Activated B cell treated with CpG ODN at 0.5 μM for 24 hours (primary cell): ENCODE results near the gene HHAT. TPM values are rescaled to one million over a fixed set of nuclear protein-coding genes. Genes with fewer than 3 reads are reported as not detected.
"Not testable (repeated sequence)": the region's sequence is repeated elsewhere in the genome, so short reads cannot be mapped to it uniquely, and the experiment has no call there.

Experiments used
- ATAC-seq: fragments of 200-7000 bp; cut with Tn5 transposase; one replicate; pipeline ENCODE4 v1.10.0; 2021; ENCODE audit warnings: low read depth, mild to moderate bottlenecking, moderate library complexity
- CTCF ChIA-PET: fragments of 350-600 bp; sonication (Branson Sonifier 250); formaldehyde crosslinking; loops from one replicate; lab custom pipeline; 2021; ENCODE audit warnings: antibody characterized with exemption; lab: Charles Lee
- POLR2A ChIA-PET: fragments of 350-600 bp; sonication (Branson Sonifier 250); formaldehyde crosslinking; loops from one replicate; lab custom pipeline; 2021; ENCODE audit warnings: antibody characterized with exemption; lab: Charles Lee
- DNase-seq: peaks from one replicate; pipeline ENCODE4 v3.0.0; 2022
- H3K27ac Mint-ChIP-seq: one replicate; pipeline ENCODE4 v1.8.0; 2020; ENCODE audit warnings: mixed read lengths
- H3K27me3 Mint-ChIP-seq: one replicate; pipeline ENCODE4 v1.8.0; 2021; ENCODE audit warnings: mixed read lengths
- H3K36me3 Mint-ChIP-seq: one replicate; pipeline ENCODE4 v1.8.0; 2021; ENCODE audit warnings: low read depth, mixed read lengths
- H3K4me1 Mint-ChIP-seq: one replicate; pipeline ENCODE4 v1.8.0; 2021; ENCODE audit warnings: mixed read lengths
- H3K4me3 Mint-ChIP-seq: one replicate; pipeline ENCODE4 v1.8.0; 2020; ENCODE audit warnings: mild to moderate bottlenecking, mixed read lengths
- H3K9me3 Mint-ChIP-seq: one replicate; pipeline ENCODE4 v1.8.0; 2020; ENCODE audit warnings: mixed read lengths
- CTCF ChIP-seq: fragments of 200-600 bp; IDR thresholded peaks from one replicate; pipeline ENCODE4 v1.8.0; 2022; ENCODE audit warnings: antibody characterized with exemption, mild to moderate bottlenecking
- intact Hi-C: fragments of 100-400 bp; cut with micrococcal nuclease; formaldehyde crosslinking; loops from one replicate; pipeline ENCODE4 v1.15.1; 2024
- total RNA-seq: library from RNA; stranded (reverse); gene quantifications from 2 replicates; pipeline ENCODE4 v1.2.3, GENCODE V29; 2022

The HHAT gene
- total RNA-seq, 1 donor from 2014 or later, result 8.5 TPM

- no peak for ATAC-seq
- no peaks in the 10 kb centered on the region for H3K9me3 Mint-ChIP-seq
Measured at GRCh38 chr1:210351496-210351895, 22.8 kb downstream of the HHAT start.

GRCh38 chr1:210352575-210352974, 23.9 kb downstream of the HHAT start:
- CTCF ChIA-PET, result no interaction called here

More at GRCh38 chr1:210351496-210351895, 22.8 kb downstream of the HHAT start:
- intact Hi-C loops, result no loop called here
- no peak overlapping the region for H3K27ac Mint-ChIP-seq
- ChIA-PET POLR2A (interaction anchor here (1.2 kb wide), 1 partner anchor 11 kb away, joined by 3 read pairs; no protein-coding TSS in a partner anchor), CTCF (interaction anchor here (1.0 to 1.6 kb wide), 2 partner anchors 12 to 15 kb away, joined by 3 to 4 read pairs; no protein-coding TSS in a partner anchor)
- no peaks in the 10 kb centered on the region for H3K27me3 Mint-ChIP-seq
- no peak for DNase-seq
- H3K4me3 Mint-ChIP-seq, result no peak overlapping the region
- no peak for TF ChIP-seq CTCF
- H3K4me1 Mint-ChIP-seq, result peaks cover 24% of the 10 kb centered on the region
- peaks cover 1% of the 10 kb centered on the region for H3K36me3 Mint-ChIP-seq

GRCh38 chr1:210354305-210354704, 25.6 kb downstream of the HHAT start:
- POLR2A ChIA-PET, result interaction anchor here (0.6 to 1.2 kb wide), 2 partner anchors 20 to 773 kb away, joined by 4 to 11 read pairs; no protein-coding TSS in a partner anchor
- H3K4me3 Mint-ChIP-seq, CTCF ChIA-PET, H3K27ac Mint-ChIP-seq, H3K36me3 Mint-ChIP-seq, H3K9me3 Mint-ChIP-seq, DNase-seq, H3K27me3 Mint-ChIP-seq, H3K4me1 Mint-ChIP-seq, intact Hi-C loops, ATAC-seq: not testable (repeated sequence)

More at GRCh38 chr1:210352575-210352974, 23.9 kb downstream of the HHAT start:
- Mint-ChIP-seq H3K9me3 (no peaks in the 10 kb centered on the region), H3K4me3 (no peak overlapping the region), H3K27ac (peak overlapping the region; percentile 9), H3K36me3 (peaks cover 1% of the 10 kb centered on the region), H3K27me3 (no peaks in the 10 kb centered on the region), H3K4me1 (peaks cover 13% of the 10 kb centered on the region)
- intact Hi-C loops, result no loop called here
- TF ChIP-seq CTCF, result no peak
- no peak for DNase-seq
- ATAC-seq, result peak; percentile 78
- POLR2A ChIA-PET, result interaction anchor here (1.2 kb wide), 1 partner anchor 20 kb away, joined by 4 read pairs; no protein-coding TSS in a partner anchor

- no peak overlapping the region for H3K27ac Mint-ChIP-seq
- no peaks in the 10 kb centered on the region for H3K27me3 Mint-ChIP-seq
- H3K4me1 Mint-ChIP-seq, result peaks cover 2% of the 10 kb centered on the region
- TF ChIP-seq CTCF, result no peak
- H3K9me3 Mint-ChIP-seq, result no peaks in the 10 kb centered on the region
- no peaks in the 10 kb centered on the region for H3K36me3 Mint-ChIP-seq
- DNase-seq (no peak), ATAC-seq (no peak)
- CTCF ChIA-PET, result interaction anchor here (1.3 kb wide), 1 partner anchor 10 kb away, joined by 3 read pairs; no protein-coding TSS in a partner anchor
- intact Hi-C loops, result no loop called here
- no peak overlapping the region for H3K4me3 Mint-ChIP-seq
- POLR2A ChIA-PET, result interaction anchor here (0.9 to 1.6 kb wide), 2 partner anchors 15 to 17 kb away, joined by 3 to 4 read pairs; no protein-coding TSS in a partner anchor
Measured at GRCh38 chr1:210358626-210359025, 29.9 kb downstream of the HHAT start.

- H3K9me3 Mint-ChIP-seq, result no peaks in the 10 kb centered on the region
- ATAC-seq, result no peak
- POLR2A ChIA-PET, result interaction anchor here (1.6 kb wide), 1 partner anchor 18 kb away, joined by 3 read pairs; no protein-coding TSS in a partner anchor
Measured at GRCh38 chr1:210359255-210359654, 30.6 kb downstream of the HHAT start.

More at GRCh38 chr1:210359255-210359654, 30.6 kb downstream of the HHAT start:
- no peak overlapping the region for H3K4me3 Mint-ChIP-seq
- intact Hi-C loops, result no loop called here
- no peaks in the 10 kb centered on the region for H3K4me1 Mint-ChIP-seq
- TF ChIP-seq CTCF, result no peak
- H3K27me3 Mint-ChIP-seq, result no peaks in the 10 kb centered on the region
- CTCF ChIA-PET, result interaction anchor here (1.3 to 2.6 kb wide), 6 partner anchors 9 to 43 kb away, joined by 3 to 10 read pairs (median 4); no protein-coding TSS in a partner anchor
- H3K27ac Mint-ChIP-seq, result no peak overlapping the region
- no peak for DNase-seq
- H3K36me3 Mint-ChIP-seq, result no peaks in the 10 kb centered on the region
